Colon (tissue), 2 donors: ENCODE data around the gene GNG4.

Experiments used
- FAIRE-seq: peaks from 2 replicates; lab custom pipeline; 2012; peaks lifted over from hg19 to GRCh38; lab: Jason Lieb, UNC
- donor health status: control.
- donor health status: control.

The GNG4 gene

DNA sequence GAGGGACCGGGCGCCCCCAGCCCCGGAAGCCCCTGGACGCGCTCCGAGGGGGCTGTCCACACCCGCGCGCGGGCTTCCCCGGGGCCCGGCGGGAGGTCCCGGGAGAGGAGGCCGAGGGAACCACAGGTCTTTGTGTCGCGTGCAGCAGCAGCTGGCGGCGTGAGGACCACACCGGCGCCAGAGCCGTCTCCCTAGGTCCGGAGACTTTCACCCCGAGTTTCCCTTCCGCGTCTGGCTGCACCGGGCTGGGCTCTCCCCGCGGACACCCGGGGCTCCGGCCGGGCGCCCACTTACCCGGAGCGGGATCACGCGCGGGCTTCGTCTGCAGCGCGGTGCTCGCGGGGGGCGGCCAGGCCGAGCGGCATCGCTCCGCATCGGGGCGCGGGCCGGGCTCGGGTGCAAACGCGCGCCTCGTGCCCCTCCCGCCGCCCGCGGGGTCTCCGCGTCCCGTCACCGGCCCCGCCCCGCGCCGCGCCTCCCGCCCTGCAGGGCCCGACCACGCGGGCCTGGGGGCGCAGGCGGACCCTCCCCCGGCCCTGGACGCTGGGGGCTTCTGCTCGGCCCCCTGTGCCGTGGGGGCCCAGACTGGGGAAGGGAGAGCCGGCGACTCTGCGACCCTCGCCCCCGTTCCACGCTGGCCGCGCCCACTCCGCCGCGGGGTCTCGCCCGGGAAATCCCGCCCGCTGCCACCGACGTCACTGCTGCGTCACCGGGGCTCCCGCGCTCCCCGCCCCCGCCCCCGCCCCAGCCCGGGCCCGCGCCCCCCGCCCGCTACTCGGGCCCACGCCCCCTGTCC, at the start of gene GNG4:
TSS of gene GNG4 (minus strand) at position 417 of the 796 bp plus-strand sequence. CDS start 65,946 bp downstream, outside the sequence.
- no peak for FAIRE-seq

DNA sequence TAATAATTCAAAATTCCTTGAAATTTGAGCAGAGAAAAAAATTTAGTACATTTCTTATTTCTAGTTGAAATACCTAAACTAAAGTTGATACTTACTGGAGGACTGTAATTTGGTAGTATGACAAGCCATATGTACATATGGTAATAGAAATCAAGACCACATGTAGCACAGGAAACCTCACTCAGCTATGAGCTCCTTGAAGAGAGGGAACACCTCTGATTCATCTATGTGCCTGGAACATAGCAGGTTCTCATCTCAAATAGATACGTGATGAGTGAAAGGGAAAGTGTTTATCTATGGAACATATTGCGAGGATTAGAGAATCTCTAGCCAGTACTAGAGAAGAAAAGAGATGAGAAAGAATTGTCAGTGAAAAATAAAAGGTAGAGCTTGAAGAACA, 47.9 kb upstream of the GNG4 start:
- FAIRE-seq: no peak

DNA sequence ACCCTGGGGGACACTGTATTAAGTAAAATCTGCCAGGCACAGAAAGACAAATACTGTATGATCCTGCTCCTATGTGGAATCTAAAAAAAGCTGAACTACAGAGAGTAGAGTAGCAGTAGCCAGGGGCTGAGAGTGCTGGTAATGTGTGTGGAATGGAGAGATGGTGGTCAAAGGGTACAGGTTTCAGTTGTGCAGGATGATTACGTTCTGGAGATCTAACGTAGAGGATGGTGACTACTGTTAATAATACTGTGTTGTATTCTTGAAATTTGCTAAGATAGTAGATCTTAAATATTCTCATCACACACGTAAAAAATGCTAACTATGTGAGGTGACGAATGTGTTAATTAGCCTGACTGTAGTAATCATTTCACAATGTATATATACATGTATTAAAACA, 39.8 kb upstream of the GNG4 start:
- FAIRE-seq: no peak

DNA sequence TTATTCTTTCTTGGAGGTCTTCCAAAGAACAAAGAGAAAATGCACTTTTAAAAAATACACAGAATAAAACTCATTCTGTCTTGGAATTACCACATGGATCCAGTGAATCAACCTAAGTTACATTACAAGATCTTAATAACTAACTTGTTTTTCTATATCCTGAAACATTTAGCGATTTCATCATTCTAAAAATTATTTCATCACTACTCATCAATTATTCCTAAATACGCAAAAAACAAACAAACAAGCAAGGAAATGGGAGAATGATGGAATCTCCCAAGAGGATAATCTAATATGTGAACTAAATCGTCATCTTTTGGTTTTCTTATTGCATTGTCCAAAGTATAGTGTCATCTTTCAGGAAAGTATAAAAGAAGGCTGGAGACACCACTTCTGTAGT, 38.5 kb upstream of the GNG4 start:
- no peak for FAIRE-seq

DNA sequence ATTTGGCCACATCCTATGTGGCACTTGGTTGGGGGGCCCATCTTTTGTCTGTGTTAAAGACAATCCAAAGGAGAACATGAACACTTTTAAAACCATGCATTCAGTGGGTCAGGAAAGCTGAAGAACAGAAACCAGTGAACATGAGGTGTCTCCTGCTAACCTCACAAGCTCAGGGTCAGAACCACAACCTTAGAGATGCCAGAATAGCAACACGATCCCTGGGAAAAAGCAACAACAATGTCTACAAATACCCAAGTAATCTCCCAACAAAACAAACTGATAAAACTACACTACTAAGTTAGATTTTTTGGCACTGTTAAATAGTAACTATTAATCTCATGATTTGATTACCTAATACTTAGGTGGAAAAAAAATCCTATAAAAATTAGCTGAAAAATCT, 34.1 kb upstream of the GNG4 start:
- FAIRE-seq: no peak

DNA sequence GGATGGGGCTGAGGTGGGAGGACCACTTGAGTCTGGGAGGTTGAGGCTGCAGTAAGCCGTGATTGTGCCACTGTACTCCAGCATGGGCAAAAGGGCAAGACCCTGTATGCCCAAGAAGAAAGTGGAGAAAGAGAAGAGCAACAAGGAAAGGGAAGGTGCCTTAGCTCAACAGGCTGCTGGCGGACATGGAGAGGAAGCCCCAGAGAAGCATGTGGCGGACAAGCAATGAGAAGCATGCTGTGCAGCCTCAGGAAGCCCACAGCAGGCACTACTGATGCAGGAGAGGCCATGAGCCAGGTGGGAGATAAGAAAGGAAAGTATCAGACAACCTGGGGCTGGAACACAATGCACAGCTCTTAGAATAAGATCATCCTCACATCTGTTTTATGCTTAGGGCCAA, 32.6 kb upstream of the GNG4 start:
- no peak for FAIRE-seq

DNA sequence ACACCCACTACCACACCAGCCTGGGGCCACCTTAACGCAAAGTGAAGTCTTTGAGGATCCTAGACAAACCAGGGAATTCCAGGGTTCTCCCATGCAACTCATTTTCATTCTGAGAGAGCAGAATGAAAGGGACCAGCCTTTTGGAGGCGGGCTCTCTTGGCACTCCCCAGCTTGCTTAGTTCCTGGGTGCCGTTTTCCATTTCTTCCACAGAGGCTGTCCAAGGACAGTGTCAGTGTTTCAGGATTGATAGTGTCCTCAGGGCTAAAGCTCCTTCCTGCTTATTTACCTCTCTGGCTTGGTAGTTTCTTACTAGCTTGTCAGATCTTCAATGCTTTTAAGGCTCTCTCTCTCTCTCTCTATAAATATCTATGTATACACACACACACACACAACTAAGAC, 30.1 kb upstream of the GNG4 start:
- no peak for FAIRE-seq

DNA sequence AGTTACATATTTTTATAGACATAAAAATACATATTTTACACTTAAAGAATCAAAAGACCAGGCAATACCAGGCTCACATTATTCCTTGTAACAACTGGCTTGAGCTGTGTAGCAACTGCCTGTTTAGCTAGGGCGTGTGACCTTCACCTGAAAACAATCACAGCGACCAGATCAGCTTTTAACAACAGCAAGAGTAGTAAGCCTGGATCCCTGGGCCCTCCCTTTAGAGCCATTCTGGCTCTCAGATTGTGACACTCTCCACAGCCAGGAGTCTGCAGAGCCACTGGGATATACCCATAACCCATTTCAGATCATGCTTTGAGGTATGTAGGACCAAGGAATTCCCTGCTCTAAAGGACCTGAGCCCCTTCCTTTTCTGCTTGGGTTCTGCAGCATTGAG, 29.4 kb upstream of the GNG4 start:
- no peak for FAIRE-seq

DNA sequence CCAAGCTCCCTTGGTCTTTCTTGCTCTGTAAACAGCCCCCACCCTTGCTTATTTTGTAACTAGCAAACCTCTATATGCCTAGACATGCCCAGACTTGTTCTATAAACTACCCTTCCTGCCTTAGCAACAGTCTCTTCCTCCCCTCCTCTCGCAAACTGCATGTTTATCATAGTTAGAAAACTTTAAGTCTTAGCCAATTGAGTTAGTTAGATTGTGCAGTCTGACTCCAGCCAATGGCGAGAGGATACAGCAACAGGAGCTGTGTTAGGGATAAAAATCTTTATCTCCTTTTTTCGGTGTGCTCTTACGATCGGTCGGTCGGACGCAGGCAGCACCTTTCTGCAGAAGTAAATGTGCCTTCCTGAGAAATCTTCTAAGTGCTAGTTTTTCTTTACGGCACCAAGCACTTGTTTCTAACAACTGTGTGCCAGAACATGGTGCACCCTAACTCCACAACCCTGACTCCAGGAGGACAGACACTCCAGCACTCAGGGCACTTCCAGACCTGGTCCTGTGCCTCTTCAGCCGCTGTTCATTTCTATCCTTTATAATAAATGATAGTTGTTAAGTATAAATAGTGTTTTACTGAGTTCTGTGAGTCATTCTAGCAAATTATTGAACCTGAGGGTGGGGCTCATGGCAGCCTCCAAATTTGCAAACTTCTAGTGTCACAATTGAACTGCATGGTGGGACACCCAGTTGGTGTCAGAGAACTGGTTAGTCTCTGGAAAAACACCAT, 25.7 kb upstream of the GNG4 start:
- FAIRE-seq: no peak

DNA sequence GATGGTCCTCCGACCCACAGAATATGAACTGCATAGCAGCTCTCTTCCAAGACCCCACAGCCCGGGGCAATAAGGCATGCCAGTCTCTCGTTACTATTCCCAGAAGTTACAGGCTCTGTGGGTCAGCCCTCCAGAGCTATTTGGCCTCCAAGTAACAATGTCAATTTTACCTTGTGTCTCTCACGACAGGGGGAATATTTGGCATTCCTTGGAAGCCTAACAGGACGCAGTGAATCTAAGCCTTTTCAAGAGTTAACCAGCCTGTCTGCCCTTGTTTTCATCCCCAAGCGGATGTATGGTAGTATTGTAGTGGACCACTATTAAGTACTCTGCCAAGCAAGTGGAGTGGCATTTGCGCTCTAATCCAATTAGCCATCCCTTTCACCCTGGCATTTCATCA, 24.4 kb upstream of the GNG4 start:
- FAIRE-seq: no peak

DNA sequence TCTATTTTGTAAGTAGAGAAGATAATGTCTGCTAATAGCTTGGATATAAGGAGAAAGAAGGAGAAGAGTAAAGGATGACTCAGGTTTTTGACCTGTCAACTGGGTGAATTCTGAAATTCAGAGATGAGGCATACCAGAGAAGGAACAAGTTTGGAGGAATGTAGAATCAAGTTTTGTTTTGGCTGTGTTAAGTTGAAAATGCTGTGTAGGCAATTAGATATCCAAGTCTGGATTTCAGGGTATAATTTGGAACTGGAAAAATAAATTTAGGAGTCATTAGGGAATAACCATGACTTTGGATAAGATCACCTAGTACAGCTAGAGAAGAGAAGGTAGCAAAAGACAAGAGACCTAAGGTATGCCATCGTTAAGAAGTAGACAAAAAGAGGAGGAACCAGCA, 22.4 kb upstream of the GNG4 start:
- no peak for FAIRE-seq

DNA sequence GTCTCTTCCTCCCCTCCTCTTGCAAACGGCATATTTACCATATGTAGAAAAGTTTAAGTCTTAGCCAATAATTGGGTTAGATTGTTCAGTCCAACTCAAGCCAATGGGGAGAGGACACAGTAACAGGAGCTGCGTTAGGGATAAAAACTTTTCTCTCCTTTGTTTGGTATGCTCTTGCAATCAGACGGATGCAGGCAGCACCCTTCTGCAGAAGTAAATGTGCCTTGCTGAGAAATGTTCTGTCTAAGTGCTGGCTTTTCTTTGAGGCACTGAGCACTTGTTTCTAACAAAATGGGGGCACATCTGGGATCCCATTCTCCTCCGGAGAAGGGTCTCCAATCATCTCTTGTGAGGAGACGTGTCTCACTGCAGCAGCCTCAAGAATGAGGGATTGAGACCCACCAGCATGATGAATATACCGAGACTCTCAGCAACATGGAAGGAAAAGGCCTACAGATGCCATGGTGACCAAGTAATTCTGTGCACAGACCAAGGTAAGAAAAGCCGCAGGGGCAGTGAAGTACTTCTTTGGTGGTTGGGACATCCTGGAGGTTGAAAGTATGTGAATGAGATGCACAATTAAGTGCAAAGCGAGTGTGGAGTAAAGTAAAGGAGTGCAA, 20.7 kb upstream of the GNG4 start:
- no peak for FAIRE-seq

DNA sequence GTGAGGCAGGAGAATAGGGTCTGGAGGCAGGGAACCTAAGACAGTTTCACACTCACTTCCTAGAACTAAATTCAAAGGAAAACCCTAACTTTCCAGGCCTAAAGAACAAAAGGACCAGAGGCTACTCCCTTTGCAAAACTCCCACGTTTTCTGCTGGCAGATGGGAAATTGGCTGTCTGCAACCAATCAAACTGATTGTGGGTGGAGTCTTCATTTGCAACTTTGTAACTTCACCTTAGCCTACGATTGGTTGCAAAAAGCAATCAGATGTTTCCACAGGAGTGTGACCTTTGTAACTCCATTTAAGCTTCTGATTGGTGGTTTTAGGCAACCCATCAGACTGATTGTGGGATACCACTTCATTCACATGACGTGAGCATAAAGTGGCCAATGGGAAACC, 19.7 kb upstream of the GNG4 start:
- FAIRE-seq: no peak

DNA sequence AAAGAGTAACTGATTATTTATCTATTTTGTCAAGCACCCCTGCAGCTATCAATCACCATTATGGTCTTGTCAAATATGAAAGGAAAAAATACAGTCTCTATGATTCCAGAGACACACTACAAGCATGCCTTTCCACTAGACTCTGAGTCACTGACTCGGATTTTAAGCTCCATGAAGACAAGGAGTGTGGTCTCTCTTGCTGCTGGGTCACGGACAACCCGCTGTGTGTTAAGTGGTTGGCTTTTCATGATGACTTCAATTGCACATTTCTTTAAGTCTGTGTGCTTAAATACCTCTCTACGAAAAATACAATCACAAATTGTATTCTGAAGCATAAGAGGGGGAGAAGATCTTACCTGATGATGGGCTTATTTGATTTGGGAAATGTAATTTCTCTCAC, 14.0 kb upstream of the GNG4 start:
- FAIRE-seq: no peak

DNA sequence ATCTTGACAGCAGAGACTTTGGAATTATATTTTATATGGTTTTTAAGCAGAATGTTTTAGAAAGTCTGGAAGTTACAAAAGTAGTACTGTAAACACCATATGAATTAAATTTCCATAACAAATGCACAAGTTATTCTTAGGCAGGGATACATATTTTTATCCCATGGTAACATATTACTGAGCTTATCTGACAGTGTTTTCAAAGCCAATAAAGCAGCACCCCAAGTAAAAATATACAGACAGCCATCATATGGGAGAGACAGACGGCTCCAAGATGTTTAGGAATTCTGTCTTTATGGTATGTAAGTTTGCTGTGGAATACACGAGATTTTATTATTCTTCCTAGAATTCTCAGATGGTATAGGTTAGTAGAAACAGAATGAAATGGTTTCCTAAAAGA, 12.0 kb upstream of the GNG4 start:
- FAIRE-seq: no peak

DNA sequence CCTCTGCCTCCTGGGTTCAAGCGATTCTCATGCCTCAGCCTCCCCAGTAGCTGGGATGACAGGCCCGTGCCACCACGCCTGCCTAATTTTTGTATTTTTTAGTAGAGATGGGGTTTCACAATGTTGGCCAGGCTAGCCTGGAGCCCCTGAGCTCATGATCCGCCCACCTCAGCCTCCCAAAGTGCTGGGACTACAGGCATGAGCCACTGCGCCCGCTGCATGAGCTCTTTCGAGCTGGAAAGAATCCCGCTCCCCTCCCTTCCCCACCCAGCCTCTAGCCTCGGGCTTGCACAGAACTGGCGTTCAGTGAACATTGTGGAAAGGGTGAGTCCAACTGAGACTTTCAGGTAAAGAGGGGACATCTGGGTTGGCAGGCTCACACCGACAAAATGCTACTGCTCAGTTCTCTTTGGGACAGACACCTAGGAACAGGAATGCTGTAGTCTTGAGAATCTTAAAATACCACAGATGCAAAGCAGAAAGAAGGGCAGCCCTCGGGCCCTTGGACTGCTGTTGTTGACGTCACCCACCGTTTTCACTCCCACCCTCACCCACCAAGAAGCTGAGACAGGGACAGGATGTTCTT, 9.7 kb upstream of the GNG4 start:
- FAIRE-seq: no peak

DNA sequence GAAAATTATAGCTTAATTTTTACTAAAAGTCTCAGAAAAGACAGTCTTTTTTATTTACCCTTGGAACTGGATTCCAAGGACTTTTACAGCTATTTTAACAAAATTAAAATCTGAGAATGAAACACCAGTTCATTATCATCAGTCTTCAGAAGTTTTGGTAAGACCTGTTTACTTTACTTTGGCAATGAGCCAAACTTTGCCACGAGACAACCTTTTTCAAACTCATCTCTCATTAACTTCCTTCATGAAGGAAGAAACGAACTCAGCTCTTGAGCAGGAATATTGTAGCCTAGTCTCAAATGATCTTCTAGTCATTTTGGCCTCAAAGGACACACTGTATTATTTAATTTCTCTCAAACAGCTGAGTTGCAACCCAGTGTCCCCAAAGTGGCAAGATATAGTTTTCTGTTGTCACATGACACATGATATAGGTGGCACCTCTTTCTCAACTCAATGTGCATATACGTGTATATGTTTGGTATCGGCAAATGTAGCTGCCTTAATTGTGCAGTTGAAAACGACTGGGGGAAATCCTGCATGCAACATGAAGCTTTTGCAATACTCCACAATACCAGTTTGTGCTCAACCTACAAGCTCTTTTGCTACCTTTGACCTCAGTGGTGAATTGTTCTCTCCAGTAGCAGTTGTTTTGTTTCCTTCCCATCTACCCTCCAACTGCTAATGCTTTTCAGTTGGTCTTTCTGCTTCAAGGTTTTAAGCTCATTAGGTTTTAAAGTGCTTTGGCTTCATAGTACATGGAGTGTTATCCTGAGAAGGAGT, 8.4 kb upstream of the GNG4 start:
- FAIRE-seq: no peak

DNA sequence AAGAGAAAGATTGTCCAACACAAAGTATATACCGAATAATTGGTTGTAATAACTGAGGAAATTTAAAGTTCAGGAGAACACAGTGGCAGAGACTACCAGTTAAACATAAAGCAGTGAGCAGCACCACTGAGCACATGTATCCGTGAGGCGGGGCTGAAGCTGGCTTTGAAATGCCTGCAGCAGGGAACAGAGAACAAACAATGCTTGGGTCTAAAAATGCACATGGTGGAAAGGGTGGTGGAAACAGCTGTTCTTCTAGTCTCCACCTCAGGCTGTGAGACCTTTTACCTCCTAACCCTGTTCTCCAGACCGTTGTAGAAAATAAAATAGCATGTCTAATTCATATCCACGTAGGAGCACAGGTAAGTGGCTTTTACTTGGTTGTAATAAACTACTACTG, 7.7 kb upstream of the GNG4 start:
- FAIRE-seq: no peak

DNA sequence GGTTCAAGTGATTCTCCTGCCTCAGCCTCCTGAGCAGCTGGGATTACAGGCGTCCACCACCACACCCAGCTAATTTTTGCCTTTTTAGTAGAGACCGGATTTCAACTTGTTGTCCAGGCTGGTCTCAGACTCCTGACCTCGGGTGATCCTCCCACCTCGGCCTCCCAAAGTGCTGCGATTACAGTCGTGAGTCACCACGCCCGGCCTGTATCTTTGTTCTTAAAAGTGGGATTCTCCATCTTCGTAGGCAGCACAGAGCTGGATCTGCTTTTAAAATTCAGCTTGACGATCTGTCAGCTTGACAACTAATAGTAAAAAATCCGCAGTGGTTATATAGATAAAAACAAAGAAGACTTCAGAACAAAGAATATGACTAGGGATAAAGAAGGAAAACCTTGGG, 2.8 kb upstream of the GNG4 start:
- no peak for FAIRE-seq

DNA sequence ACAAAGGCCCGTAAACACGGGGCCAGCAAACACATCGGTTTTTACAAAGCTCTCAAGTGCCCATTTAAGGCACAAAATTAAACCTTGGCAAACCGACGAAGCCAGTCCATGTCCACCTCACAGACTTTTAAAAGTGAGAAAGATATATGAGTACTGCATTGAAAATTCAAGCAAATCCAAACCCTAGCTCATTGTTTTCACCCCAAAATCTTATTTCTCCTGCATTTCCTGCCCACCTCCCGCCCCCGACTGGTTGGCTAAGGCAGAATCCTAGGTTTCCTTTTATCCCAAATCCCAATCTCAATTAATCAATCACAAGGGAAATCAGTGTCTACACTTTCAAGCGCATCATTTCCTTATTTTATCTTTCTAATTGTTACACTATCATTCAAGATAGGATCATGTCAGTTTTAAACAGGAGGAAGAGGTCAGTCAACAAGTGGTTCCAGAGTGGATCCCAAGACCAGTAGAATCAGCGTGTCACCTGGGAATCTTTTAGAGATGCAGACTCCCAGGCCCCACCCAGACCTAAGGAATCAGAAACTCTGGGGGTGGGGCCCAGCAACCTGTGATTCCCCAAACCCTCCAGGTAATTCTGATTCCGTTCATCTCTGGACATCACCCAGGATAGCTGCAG, 1.7 kb upstream of the GNG4 start:
- no peak for FAIRE-seq

DNA sequence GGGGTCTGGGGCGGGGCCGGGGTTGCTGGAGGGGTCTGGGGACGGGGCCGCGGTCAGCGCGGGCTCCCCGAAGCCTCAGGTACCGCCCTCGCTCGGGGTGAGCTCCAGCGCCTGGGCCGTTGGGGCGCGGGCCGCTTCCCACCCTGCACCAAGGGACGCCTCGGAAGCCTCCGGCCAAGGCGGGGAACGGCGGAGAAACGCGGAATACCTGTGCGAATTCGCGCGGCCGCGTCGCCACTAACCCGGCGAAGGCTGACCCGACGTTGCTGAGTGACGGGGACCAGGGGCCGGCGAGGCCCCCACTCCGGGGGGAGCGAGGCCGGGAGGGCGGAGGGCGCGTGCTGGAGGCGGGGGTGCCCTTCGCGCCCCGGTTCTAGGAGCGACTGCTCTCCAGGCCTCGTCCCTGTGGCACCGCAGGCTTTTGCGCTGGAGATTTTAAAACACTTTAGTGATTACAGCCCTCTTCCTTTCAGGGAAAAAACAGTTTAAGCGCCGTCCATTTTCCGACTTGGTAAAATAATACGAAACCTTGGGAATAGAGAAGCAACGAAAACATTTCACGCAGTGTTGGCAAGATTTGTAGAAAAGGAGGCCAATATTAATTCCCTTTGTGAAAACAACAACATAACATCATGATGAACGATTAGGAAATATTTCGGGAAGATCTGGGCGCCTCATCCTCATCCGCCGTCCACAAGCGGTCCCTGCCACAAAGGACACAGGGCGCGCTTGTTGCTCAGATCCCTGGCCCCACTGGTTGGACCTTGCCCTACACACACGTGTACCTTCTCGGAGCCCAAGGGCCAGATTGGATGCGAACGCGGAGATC, 971 bp upstream of the GNG4 start:
- no peak for FAIRE-seq
